GM21717 (cell line): Measurements from ENCODE around the gene CYGB.
"Not testable (repeated sequence)": the region's sequence is repeated elsewhere in the genome, so short reads cannot be mapped to it uniquely, and the experiment has no call there.

ENCODE experiments used
- ATAC-seq: cut with Tn5 transposase; IDR thresholded peaks from one replicate; pipeline ENCODE4 v1.9.1; 2021; ENCODE audit warnings: mild to moderate bottlenecking, moderate library complexity; ENCODE audit not compliant: unreplicated experiment

CYGB gene

GRCh38 chr17:76567634-76568432 lies 30.3 kb upstream of the CYGB start:
- ATAC-seq = no peak

- no peak for ATAC-seq
Observed at GRCh38 chr17:76566988-76567431, 29.5 kb upstream of the CYGB start.

GRCh38 chr17:76566613-76566943 lies 29.1 kb upstream of the CYGB start:
- ATAC-seq = no peak

- no peak for ATAC-seq
Observed at GRCh38 chr17:76565728-76566612, 28.5 kb upstream of the CYGB start.

GRCh38 chr17:76564991-76565727 lies 27.6 kb upstream of the CYGB start:
- not testable (repeated sequence) for ATAC-seq

GRCh38 chr17:76563359-76563758 lies 25.9 kb upstream of the CYGB start:
- not testable (repeated sequence) for ATAC-seq

- ATAC-seq = no peak
Observed at GRCh38 chr17:76562734-76563148, 25.2 kb upstream of the CYGB start.

GRCh38 chr17:76561799-76562268 lies 24.3 kb upstream of the CYGB start:
- ATAC-seq = no peak

- ATAC-seq = no peak
Observed at GRCh38 chr17:76561332-76561731, 23.8 kb upstream of the CYGB start.

GRCh38 chr17:76560877-76561221 lies 23.3 kb upstream of the CYGB start:
- no peak for ATAC-seq

- no peak for ATAC-seq
Observed at GRCh38 chr17:76560036-76560876, 22.7 kb upstream of the CYGB start.

- not testable (repeated sequence) for ATAC-seq
Observed at GRCh38 chr17:76559460-76559859, 22.0 kb upstream of the CYGB start.

- ATAC-seq = no peak
Observed at GRCh38 chr17:76558198-76559095, 20.9 kb upstream of the CYGB start.

- ATAC-seq = peak; percentile 67
Observed at GRCh38 chr17:76557368-76558197, 20.1 kb upstream of the CYGB start.

- ATAC-seq = peak; percentile 21
Observed at GRCh38 chr17:76556765-76557367, 19.4 kb upstream of the CYGB start.

GRCh38 chr17:76554131-76554530 lies 16.6 kb upstream of the CYGB start:
- no peak for ATAC-seq

- ATAC-seq = no peak
Observed at GRCh38 chr17:76553178-76553908, 15.8 kb upstream of the CYGB start.
